Measurements from ENCODE around the gene LTBP3. TPM values are rescaled to one million over a fixed set of nuclear protein-coding genes. Genes with fewer than 3 reads are reported as not detected.

The LTBP3 gene
- total RNA-seq, 1 experiment from 2014 or later = 248 TPM

DNA sequence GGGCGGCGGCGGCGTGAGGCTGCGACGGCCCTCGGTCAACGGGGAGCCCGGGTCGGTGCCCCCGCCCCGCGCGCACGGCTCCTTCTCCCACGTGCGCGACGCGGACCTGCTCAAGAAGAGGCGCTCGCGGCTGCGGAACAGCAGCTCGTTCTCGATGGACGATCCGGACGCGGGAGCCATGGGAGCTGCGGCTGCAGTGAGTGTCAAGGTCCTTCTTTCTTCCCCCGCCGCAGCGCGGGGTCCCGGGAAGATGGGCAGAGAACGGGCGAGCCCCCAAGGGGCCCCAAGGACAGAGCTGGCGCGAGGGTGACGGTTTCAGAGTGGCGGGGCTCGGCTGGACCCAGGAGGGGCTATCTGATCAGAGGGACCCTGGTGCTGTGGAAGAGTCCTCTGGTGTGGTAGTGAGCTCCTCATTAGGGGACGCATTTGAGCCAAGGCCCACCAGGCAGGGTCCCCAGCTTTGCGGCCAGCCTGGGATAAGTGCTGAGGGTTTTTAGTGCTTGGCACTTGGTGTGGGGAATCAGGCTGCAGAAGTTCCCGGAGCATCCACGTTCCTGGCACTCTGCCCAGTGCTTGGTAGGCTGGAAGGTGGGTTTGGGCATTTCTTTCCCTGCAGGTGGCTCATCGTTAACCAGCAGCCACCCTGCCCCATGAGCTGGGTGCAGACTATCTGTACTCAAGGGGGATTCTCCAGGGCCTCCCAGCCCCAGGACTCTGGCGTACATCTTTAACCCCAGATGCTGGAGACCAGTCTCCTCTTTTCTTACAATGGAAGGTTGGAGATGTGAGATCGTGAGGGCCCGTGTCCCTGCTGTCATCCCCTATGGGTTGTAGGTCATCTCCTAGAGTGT, 27.5 kb upstream of the LTBP3 start:
- no peak overlapping the region for H3K4me2 ChIP-seq (ENCODE audit: low read length)
- H3K27ac ChIP-seq (ENCODE audit: low read depth, low read length) = no peak overlapping the region
- intact Hi-C loops (cut with micrococcal nuclease) = no loop called here
- ChIA-PET CTCF (interaction anchor here (0.9 to 1.2 kb wide), 3 partner anchors 8 to 45 kb away, joined by 3 to 6 read pairs (median 3); no protein-coding TSS in a partner anchor), RAD21 (ENCODE audit: low non-redundant PET in 1 of 2, low total read pairs in 2 of 2, uncharacterized antibody in 2 of 2, unreplicated experiment in 2 of 2) (no interaction called here), POLR2A (interaction anchor here (0.9 kb wide), 1 partner anchor 274 kb away, joined by 3 read pairs; the partner anchor contains the start of gene MUS81)
- no peaks in the 10 kb centered on the region for H3K79me2 ChIP-seq (ENCODE audit: insufficient read depth, low read length)
- BruUV-seq (replicated peaks) = no TSS peak
- H3K9ac ChIP-seq (ENCODE audit: low read length) = no peak overlapping the region
- H2AFZ ChIP-seq (ENCODE audit: low read depth, low read length, poor library complexity, severe bottlenecking) = no peak overlapping the region
- no peak overlapping the region for H3K4me3 ChIP-seq (replicated peaks in 1 of 2; ENCODE audit: low read depth in 1 of 2, low read length in 2 of 2)
- ATAC-seq = no peak
- H3K36me3 ChIP-seq (ENCODE audit: control insufficient read depth in 1 of 2, insufficient read depth in 2 of 2, low read length in 2 of 2) = no peaks in the 10 kb centered on the region; a peak in 2 of 4 replicates
- peaks cover 14 to 25% of the 10 kb centered on the region in 2 experiments for H3K4me1 ChIP-seq (ENCODE audit: control insufficient read depth in 1 of 2, insufficient read depth in 2 of 2, low read length in 2 of 2)
- no peaks in the 10 kb centered on the region for H3K9me3 ChIP-seq (ENCODE audit: control insufficient read depth in 1 of 2, insufficient read depth in 1 of 2, low read depth in 1 of 2, low read length in 2 of 2)
- no peaks in the 10 kb centered on the region for H3K27me3 ChIP-seq (ENCODE audit: insufficient read depth, low read length)
- H4K20me1 ChIP-seq (ENCODE audit: insufficient read depth) = no peaks in the 10 kb centered on the region
- no peak for DNase-seq (ENCODE audit: low read depth, low spot score)
- H3K9me2 ChIP-seq (ENCODE audit: insufficient read depth) = no peaks in the 10 kb centered on the region
- no peak for TF ChIP-seq YY1 (IDR thresholded peaks at IDR 0.05; ENCODE audit: extremely low read depth, insufficient replicate concordance, low read depth, low read length)
- no peak for TF ChIP-seq FOSL1 (IDR thresholded peaks at IDR 0.05; ENCODE audit: low read depth)
- no peak for TF ChIP-seq RAD21 (IDR thresholded peaks at IDR 0.05; ENCODE audit: low read depth)
- no peak for TF ChIP-seq EZH2phosphoT487 (IDR thresholded peaks at IDR 0.05; ENCODE audit: borderline replicate concordance)
- TF ChIP-seq, protein P1, sequence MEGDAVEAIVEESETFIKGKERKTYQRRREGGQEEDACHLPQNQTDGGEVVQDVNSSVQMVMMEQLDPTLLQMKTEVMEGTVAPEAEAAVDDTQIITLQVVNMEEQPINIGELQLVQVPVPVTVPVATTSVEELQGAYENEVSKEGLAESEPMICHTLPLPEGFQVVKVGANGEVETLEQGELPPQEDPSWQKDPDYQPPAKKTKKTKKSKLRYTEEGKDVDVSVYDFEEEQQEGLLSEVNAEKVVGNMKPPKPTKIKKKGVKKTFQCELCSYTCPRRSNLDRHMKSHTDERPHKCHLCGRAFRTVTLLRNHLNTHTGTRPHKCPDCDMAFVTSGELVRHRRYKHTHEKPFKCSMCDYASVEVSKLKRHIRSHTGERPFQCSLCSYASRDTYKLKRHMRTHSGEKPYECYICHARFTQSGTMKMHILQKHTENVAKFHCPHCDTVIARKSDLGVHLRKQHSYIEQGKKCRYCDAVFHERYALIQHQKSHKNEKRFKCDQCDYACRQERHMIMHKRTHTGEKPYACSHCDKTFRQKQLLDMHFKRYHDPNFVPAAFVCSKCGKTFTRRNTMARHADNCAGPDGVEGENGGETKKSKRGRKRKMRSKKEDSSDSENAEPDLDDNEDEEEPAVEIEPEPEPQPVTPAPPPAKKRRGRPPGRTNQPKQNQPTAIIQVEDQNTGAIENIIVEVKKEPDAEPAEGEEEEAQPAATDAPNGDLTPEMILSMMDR (IDR thresholded peaks at IDR 0.05 in 2 of 3, conservative IDR thresholded peaks at IDR 0.05 in 1 of 3; ENCODE audit: borderline replicate concordance in 1 of 3, insufficient read depth in 1 of 3, low read depth in 2 of 3, low read length in 2 of 3) = no peak
- TF ChIP-seq CBX3 (IDR thresholded peaks at IDR 0.05; ENCODE audit: low read depth) = no peak
- TF ChIP-seq SRF (IDR thresholded peaks at IDR 0.05; ENCODE audit: low read depth) = no peak
- TF ChIP-seq, protein P2, sequence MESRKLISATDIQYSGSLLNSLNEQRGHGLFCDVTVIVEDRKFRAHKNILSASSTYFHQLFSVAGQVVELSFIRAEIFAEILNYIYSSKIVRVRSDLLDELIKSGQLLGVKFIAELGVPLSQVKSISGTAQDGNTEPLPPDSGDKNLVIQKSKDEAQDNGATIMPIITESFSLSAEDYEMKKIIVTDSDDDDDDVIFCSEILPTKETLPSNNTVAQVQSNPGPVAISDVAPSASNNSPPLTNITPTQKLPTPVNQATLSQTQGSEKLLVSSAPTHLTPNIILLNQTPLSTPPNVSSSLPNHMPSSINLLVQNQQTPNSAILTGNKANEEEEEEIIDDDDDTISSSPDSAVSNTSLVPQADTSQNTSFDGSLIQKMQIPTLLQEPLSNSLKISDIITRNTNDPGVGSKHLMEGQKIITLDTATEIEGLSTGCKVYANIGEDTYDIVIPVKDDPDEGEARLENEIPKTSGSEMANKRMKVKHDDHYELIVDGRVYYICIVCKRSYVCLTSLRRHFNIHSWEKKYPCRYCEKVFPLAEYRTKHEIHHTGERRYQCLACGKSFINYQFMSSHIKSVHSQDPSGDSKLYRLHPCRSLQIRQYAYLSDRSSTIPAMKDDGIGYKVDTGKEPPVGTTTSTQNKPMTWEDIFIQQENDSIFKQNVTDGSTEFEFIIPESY (IDR thresholded peaks at IDR 0.05; ENCODE audit: extremely low read depth, insufficient replicate concordance, low read length) = no peak
- TF ChIP-seq ZFX (IDR thresholded peaks at IDR 0.05) = no peak
- TF ChIP-seq, protein P3, sequence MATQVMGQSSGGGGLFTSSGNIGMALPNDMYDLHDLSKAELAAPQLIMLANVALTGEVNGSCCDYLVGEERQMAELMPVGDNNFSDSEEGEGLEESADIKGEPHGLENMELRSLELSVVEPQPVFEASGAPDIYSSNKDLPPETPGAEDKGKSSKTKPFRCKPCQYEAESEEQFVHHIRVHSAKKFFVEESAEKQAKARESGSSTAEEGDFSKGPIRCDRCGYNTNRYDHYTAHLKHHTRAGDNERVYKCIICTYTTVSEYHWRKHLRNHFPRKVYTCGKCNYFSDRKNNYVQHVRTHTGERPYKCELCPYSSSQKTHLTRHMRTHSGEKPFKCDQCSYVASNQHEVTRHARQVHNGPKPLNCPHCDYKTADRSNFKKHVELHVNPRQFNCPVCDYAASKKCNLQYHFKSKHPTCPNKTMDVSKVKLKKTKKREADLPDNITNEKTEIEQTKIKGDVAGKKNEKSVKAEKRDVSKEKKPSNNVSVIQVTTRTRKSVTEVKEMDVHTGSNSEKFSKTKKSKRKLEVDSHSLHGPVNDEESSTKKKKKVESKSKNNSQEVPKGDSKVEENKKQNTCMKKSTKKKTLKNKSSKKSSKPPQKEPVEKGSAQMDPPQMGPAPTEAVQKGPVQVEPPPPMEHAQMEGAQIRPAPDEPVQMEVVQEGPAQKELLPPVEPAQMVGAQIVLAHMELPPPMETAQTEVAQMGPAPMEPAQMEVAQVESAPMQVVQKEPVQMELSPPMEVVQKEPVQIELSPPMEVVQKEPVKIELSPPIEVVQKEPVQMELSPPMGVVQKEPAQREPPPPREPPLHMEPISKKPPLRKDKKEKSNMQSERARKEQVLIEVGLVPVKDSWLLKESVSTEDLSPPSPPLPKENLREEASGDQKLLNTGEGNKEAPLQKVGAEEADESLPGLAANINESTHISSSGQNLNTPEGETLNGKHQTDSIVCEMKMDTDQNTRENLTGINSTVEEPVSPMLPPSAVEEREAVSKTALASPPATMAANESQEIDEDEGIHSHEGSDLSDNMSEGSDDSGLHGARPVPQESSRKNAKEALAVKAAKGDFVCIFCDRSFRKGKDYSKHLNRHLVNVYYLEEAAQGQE (IDR thresholded peaks at IDR 0.05; ENCODE audit: low read depth) = no peak
- TF ChIP-seq ZNF274 (IDR thresholded peaks at IDR 0.05; ENCODE audit: low read depth, low read length) = no peak
- no peak for TF ChIP-seq CEBPB (IDR thresholded peaks at IDR 0.05; ENCODE audit: low read depth)
- no peak for TF ChIP-seq TCF7L2 (IDR thresholded peaks at IDR 0.05; ENCODE audit: borderline replicate concordance, extremely low read depth, insufficient read depth, insufficient read length)
- no peak for TF ChIP-seq SP1 (IDR thresholded peaks at IDR 0.05; ENCODE audit: low read depth)
- TF ChIP-seq, protein P4, sequence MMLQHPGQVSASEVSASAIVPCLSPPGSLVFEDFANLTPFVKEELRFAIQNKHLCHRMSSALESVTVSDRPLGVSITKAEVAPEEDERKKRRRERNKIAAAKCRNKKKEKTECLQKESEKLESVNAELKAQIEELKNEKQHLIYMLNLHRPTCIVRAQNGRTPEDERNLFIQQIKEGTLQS (IDR thresholded peaks at IDR 0.05) = no peak
- no peak for TF ChIP-seq ELF1 (IDR thresholded peaks at IDR 0.05; ENCODE audit: borderline replicate concordance, low read depth)
- no peak for TF ChIP-seq POLR2AphosphoS5 (IDR thresholded peaks at IDR 0.05; ENCODE audit: low read depth, low read length)
- TF ChIP-seq EZH2 (IDR thresholded peaks at IDR 0.05) = no peak
- no peak for TF ChIP-seq SIN3A (IDR thresholded peaks at IDR 0.05; ENCODE audit: low read depth)

Measured in HCT116 (cell line).